Loucy (cell line): ENCODE measurements around the gene CDO1.

Experiments
- H2AFZ ChIP-seq: fragments of 200-600 bp; sonication (generic); 2 replicates; pipeline ENCODE4 v1.6.0; 2016; ENCODE audit warnings: antibody characterized with exemption, mild to moderate bottlenecking, low read length, moderate library complexity
- H3F3A ChIP-seq: fragments of 200-600 bp; 2 replicates; pipeline ENCODE4 v1.6.0; 2016; ENCODE audit warnings: antibody characterized with exemption, low read depth, mild to moderate bottlenecking
- H3K27me3 ChIP-seq: fragments of 200-600 bp; sonication (generic); 2 replicates; pipeline ENCODE4 v1.6.1; 2014; ENCODE audit warnings: low read length, mild to moderate bottlenecking; ENCODE audit not compliant: insufficient read depth, poor library complexity, severe bottlenecking
- H3K36me3 ChIP-seq: fragments of 200-600 bp; sonication (generic); 2 replicates; pipeline ENCODE4 v1.6.1; 2016; ENCODE audit warnings: low read length; ENCODE audit not compliant: insufficient read depth
- H3K4me1 ChIP-seq: fragments of 200-600 bp; sonication (generic); 2 replicates; pipeline ENCODE4 v1.5.1; 2014; ENCODE audit warnings: low read length, mild to moderate bottlenecking; ENCODE audit not compliant: insufficient read depth, poor library complexity, severe bottlenecking
- H3K4me2 ChIP-seq: fragments of 200-600 bp; sonication (generic); 2 replicates; pipeline ENCODE4 v1.6.0; 2014; ENCODE audit warnings: antibody characterized with exemption, low read length, low read depth, mild to moderate bottlenecking; ENCODE audit not compliant: poor library complexity, severe bottlenecking
- H3K4me3 ChIP-seq: fragments of 200-600 bp; sonication (generic); 2 replicates; pipeline ENCODE4 v1.5.1; 2014; ENCODE audit warnings: low read length, mild to moderate bottlenecking, mixed read lengths; ENCODE audit not compliant: poor library complexity, severe bottlenecking
- H3K79me2 ChIP-seq: fragments of 200-600 bp; sonication (generic); 2 replicates; pipeline ENCODE4 v1.6.1; 2014; ENCODE audit warnings: low read length; ENCODE audit not compliant: insufficient read depth
- H3K9ac ChIP-seq: fragments of 200-600 bp; sonication (generic); 2 replicates; pipeline ENCODE4 v1.6.0; 2014; ENCODE audit warnings: mild to moderate bottlenecking, low read depth, low read length, moderate library complexity; ENCODE audit not compliant: poor library complexity, severe bottlenecking
- H3K9me2 ChIP-seq: fragments of 200-600 bp; sonication (generic); replicated peaks from 2 replicates; pipeline ENCODE4 v1.6.1; 2016; ENCODE audit warnings: low read depth, low read length, mixed read lengths
- H3K9me3 ChIP-seq: fragments of 200-600 bp; sonication (generic); 2 replicates; pipeline ENCODE4 v1.6.1; 2014; ENCODE audit warnings: mild to moderate bottlenecking, antibody characterized with exemption, low read length, low read depth; ENCODE audit not compliant: insufficient read depth
- H4K20me1 ChIP-seq: fragments of 200-600 bp; sonication (generic); 2 replicates; pipeline ENCODE4 v1.6.0; 2014; ENCODE audit warnings: antibody characterized with exemption, low read length, mild to moderate bottlenecking; ENCODE audit not compliant: insufficient read depth, poor library complexity, severe bottlenecking
- EZH2phosphoT487 ChIP-seq: fragments of 200-600 bp; IDR thresholded peaks from 2 replicates; pipeline ENCODE4 v1.6.1; 2018; ENCODE audit warnings: antibody characterized with exemption, mild to moderate bottlenecking, moderate library complexity, borderline replicate concordance
- TF ChIP-seq, protein P1 (sequence below): fragments of 200-600 bp; sonication (generic); conservative IDR thresholded peaks from 2 replicates; pipeline ENCODE4 v1.5.1; 2014; ENCODE audit warnings: mild to moderate bottlenecking, antibody characterized with exemption, low read length

The CDO1 gene

DNA sequence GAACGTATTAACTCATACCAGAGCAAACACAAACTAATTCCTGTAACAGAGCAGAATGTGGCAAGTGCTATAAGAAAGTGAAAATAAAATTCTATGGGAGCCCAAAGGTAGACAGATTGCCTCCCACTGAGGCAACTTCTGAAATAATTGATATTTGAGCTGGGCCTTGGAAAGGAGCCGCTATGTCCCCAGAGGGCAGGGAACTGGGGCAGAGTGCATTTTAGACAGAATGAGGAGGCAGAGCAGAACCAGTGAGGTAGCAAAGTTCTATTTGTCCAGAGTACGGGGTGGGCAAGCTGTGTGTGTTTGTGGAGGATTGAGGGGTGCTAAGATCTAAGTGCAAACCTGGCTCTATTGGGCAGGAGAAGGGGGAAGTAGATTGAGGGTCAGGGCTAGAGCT, 19.8 kb downstream of the CDO1 start:
- TF ChIP-seq EZH2phosphoT487 = no peak
- TF ChIP-seq, protein P1, sequence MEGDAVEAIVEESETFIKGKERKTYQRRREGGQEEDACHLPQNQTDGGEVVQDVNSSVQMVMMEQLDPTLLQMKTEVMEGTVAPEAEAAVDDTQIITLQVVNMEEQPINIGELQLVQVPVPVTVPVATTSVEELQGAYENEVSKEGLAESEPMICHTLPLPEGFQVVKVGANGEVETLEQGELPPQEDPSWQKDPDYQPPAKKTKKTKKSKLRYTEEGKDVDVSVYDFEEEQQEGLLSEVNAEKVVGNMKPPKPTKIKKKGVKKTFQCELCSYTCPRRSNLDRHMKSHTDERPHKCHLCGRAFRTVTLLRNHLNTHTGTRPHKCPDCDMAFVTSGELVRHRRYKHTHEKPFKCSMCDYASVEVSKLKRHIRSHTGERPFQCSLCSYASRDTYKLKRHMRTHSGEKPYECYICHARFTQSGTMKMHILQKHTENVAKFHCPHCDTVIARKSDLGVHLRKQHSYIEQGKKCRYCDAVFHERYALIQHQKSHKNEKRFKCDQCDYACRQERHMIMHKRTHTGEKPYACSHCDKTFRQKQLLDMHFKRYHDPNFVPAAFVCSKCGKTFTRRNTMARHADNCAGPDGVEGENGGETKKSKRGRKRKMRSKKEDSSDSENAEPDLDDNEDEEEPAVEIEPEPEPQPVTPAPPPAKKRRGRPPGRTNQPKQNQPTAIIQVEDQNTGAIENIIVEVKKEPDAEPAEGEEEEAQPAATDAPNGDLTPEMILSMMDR = no peak
- no peaks in the 10 kb centered on the region for H3K79me2 ChIP-seq
- no peaks in the 10 kb centered on the region for H3K9me2 ChIP-seq
- no peaks in the 10 kb centered on the region for H3F3A ChIP-seq
- no peak overlapping the region for H2AFZ ChIP-seq
- H3K4me3 ChIP-seq = no peak overlapping the region
- no peaks in the 10 kb centered on the region for H3K9me3 ChIP-seq
- H3K4me1 ChIP-seq = no peaks in the 10 kb centered on the region
- H3K9ac ChIP-seq = no peak overlapping the region
- no peaks in the 10 kb centered on the region for H3K36me3 ChIP-seq
- no peaks in the 10 kb centered on the region for H4K20me1 ChIP-seq
- H3K4me2 ChIP-seq = no peak overlapping the region
- H3K27me3 ChIP-seq = no peaks in the 10 kb centered on the region

DNA sequence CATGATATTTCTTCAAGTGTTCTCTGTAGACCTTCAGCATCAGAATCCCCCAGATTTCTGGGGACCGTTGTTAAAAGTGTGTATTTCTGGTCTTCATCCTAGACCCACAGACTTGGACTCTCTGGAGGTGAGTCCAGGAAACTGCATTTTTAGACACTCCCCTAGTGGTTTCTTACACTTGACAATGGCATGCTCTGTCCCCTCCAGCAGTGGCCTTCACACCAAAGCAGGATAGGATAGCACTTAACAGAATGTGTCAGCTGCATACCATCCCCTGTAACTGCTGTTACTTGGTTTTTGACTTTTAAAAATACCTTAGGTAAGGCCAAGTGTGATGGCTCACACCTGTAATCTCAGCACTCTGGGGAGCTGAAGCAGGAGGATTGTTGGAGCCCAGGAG, 20.8 kb downstream of the CDO1 start:
- H3K9ac ChIP-seq = no peak overlapping the region
- no peak overlapping the region for H3K4me2 ChIP-seq
- no peaks in the 10 kb centered on the region for H3K4me1 ChIP-seq
- H3K79me2 ChIP-seq = no peaks in the 10 kb centered on the region
- no peaks in the 10 kb centered on the region for H3K27me3 ChIP-seq
- no peaks in the 10 kb centered on the region for H3K36me3 ChIP-seq
- no peaks in the 10 kb centered on the region for H3F3A ChIP-seq
- H3K9me2 ChIP-seq = no peaks in the 10 kb centered on the region
- no peaks in the 10 kb centered on the region for H3K9me3 ChIP-seq
- no peak overlapping the region for H3K4me3 ChIP-seq
- H4K20me1 ChIP-seq = no peaks in the 10 kb centered on the region
- TF ChIP-seq, protein P1 = no peak
- TF ChIP-seq EZH2phosphoT487 = no peak
- no peak overlapping the region for H2AFZ ChIP-seq

DNA sequence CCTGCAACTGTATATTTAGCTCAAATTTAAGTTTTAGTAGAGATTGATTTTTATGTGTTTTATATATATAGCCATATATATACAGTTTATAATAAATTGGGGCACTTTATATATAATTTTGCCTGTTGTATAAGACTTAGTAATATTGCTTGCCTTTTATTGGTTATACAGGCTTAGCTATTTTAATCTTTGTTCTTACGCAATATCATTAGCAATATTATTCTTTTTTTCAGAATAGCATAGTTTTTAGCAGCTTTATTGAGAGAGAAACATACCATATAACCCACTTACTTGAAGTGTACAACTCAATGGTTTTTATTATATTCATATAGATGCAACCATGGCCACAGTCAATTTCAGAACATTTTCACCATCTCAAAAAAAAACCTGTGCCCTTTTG, 28.0 kb downstream of the CDO1 start:
- TF ChIP-seq, protein P1 = no peak
- TF ChIP-seq EZH2phosphoT487 = no peak
- H3K4me3 ChIP-seq = no peak overlapping the region
- H4K20me1 ChIP-seq = no peaks in the 10 kb centered on the region
- H3K9me3 ChIP-seq = no peaks in the 10 kb centered on the region
- no peaks in the 10 kb centered on the region for H3K9me2 ChIP-seq
- H3K9ac ChIP-seq = no peak overlapping the region
- H3F3A ChIP-seq = no peaks in the 10 kb centered on the region
- no peak overlapping the region for H2AFZ ChIP-seq
- H3K4me1 ChIP-seq = no peaks in the 10 kb centered on the region
- no peaks in the 10 kb centered on the region for H3K79me2 ChIP-seq
- no peak overlapping the region for H3K4me2 ChIP-seq
- no peaks in the 10 kb centered on the region for H3K36me3 ChIP-seq
- H3K27me3 ChIP-seq = no peaks in the 10 kb centered on the region
